Activated naive CD4-positive, alpha-beta T cell treated with anti-CD3 and anti-CD28 coated beads for 36 hours (primary cell): ENCODE results near the gene SNRNP70. TPM values are rescaled to one million over a fixed set of nuclear protein-coding genes. Genes with fewer than 3 reads are reported as not detected.

Source experiments
- CTCF ChIA-PET: fragments of 350-600 bp; sonication (Branson Sonifier 250); formaldehyde crosslinking; loops from one replicate; lab custom pipeline; 2021; ENCODE audit warnings: antibody characterized with exemption; lab: Charles Lee
- DNase-seq: peaks from one replicate; pipeline ENCODE4 v3.0.0-alpha.2; 2020
- H3K27ac Mint-ChIP-seq: one replicate; pipeline ENCODE4 v1.8.0; 2021; ENCODE audit warnings: mild to moderate bottlenecking, mixed read lengths
- H3K27me3 Mint-ChIP-seq: one replicate; pipeline ENCODE4 v1.8.0; 2021; ENCODE audit warnings: low read depth, mixed read lengths
- H3K36me3 Mint-ChIP-seq: one replicate; pipeline ENCODE4 v1.8.0; 2021; ENCODE audit warnings: low read depth, mixed read lengths
- H3K4me1 Mint-ChIP-seq: one replicate; pipeline ENCODE4 v1.8.0; 2021; ENCODE audit warnings: low read depth, mixed read lengths
- H3K4me3 Mint-ChIP-seq: one replicate; pipeline ENCODE4 v1.8.0; 2021; ENCODE audit warnings: mild to moderate bottlenecking, moderate library complexity, mixed read lengths
- H3K9me3 Mint-ChIP-seq: one replicate; pipeline ENCODE4 v1.8.0; 2021; ENCODE audit warnings: mixed read lengths
- intact Hi-C: fragments of 100-400 bp; cut with micrococcal nuclease; formaldehyde crosslinking; loops from one replicate; pipeline ENCODE4 v1.15.1; 2023
- total RNA-seq, 2 experiments: library from RNA; stranded (reverse); gene quantifications; one replicate each; pipeline ENCODE4 v1.2.3, GENCODE V29; 2021

Gene SNRNP70
- total RNA-seq, 2 experiments from 2014 or later: 163 to 166 TPM

DNA sequence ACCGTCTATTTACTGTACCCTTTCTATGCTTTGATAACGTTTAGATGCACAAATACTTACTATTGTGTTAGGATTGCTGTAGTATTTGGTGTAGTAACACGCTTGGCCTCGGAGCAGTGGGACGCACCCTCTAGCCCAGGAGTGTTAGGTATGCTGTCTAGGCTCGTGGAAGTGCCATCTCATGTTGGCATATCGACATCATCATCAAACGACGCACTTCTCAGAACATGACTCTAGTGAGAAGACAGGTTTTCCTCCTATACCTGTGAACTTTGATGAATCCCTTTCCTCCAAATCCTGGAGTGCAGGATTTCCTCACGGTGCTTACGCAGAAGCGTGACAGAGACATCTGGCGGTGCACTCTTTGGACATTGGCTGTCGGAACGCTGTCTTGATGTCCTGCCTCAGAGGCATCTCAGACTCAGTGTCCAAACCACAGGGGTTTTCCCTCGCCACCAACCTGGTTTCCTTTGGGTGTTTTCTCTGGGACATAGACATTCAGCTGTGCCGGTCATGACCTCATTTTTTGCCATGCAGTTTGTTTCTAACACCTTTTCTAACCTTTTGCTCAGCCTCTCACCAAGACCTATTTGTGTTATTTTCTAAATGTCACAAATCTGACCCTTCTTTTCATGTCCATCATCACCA is 6.3 kb downstream of the SNRNP70 start:
- DNase-seq: no peak
- H3K4me3 Mint-ChIP-seq: no peak overlapping the region
- no peaks in the 10 kb centered on the region for H3K9me3 Mint-ChIP-seq
- H3K4me1 Mint-ChIP-seq: peaks cover 40% of the 10 kb centered on the region
- peak overlapping the region; percentile 33 for H3K27ac Mint-ChIP-seq
- intact Hi-C loops: no loop called here
- H3K36me3 Mint-ChIP-seq: peaks cover 45% of the 10 kb centered on the region
- H3K27me3 Mint-ChIP-seq: no peaks in the 10 kb centered on the region
- CTCF ChIA-PET: no interaction called here

DNA sequence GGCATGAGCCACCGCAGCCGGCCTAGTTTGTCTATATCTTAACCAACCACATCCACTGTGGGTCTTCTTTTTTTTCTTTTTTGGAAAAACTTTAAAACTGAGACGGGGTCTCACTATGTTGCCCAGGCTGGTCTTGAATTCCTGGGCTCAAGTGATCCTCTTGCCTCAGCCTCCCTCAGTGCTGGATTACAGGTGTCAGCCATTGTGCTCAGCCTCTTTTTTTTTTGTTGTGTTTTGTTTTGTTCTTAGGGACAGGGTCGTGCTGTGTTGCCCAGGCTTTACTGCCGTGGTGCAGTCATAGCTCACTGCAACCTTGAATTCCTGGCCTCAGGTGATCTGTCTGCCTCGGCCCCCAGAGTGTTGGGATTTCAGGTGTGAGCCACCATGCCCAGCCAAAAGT is 7.4 kb downstream of the SNRNP70 start:
- peaks cover 38% of the 10 kb centered on the region for H3K36me3 Mint-ChIP-seq
- intact Hi-C loops: no loop called here
- H3K27me3 Mint-ChIP-seq: no peaks in the 10 kb centered on the region
- CTCF ChIA-PET: interaction anchor here (0.7 kb wide), 1 partner anchor 22 kb away, joined by 3 read pairs; no protein-coding TSS in a partner anchor
- peaks cover 29% of the 10 kb centered on the region for H3K4me1 Mint-ChIP-seq
- DNase-seq: no peak
- no peak overlapping the region for H3K27ac Mint-ChIP-seq
- no peaks in the 10 kb centered on the region for H3K9me3 Mint-ChIP-seq
- no peak overlapping the region for H3K4me3 Mint-ChIP-seq

DNA sequence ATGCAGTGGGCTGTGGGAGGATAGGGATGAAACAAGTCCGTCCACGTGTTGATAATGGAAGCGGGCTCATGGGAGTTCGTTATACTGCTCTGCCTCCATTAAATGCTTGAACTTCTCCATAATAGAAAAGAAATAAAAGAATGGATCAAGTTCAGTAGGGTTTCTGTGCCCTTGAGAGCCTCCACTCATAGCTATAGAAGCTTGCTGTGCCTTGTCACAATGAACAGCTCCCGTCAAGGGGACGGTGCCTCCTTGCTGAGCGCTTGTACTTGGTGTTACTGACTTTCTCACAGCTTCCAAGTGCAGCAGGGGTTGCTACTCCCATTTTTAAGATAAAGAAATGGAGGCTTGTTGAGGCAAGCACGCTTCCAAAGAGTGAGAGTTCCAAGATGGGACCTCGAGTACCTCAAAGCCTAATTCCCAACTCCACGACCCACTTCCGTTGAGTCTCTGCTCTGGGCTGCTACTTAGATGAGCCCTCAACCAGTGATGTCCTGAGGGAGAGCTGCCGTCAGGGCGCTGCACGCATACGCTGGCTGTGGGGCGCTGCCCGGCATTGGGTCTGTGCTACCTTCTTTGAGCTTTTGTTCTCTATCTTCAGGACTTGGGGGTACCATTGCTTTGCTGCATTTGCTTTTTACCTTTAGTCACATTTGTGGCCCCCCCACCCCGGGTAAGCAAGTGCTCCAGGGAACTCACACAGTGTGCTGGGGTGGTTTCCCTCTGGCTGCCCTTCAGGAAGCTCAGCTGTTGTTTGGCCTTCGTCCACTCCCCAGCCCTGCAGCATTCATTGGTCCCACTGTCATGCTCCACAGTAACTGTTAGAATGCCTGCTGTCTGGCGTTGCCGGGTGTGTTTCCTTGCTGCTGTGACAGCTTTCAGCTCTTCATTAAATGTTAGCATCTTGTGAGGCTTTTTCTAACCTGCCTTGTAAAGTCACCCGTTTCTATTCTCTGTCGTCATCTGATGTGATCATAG is 9.5 kb downstream of the SNRNP70 start:
- CTCF ChIA-PET: interaction anchor here (0.6 to 3.0 kb wide), 3 partner anchors 11 to 131 kb away, joined by 3 to 9 read pairs (median 3); no protein-coding TSS in a partner anchor
- Mint-ChIP-seq H3K27ac (no peak overlapping the region), H3K4me1 (peaks cover 21% of the 10 kb centered on the region), H3K27me3 (no peaks in the 10 kb centered on the region), H3K9me3 (no peaks in the 10 kb centered on the region), H3K36me3 (peaks cover 41% of the 10 kb centered on the region), H3K4me3 (no peak overlapping the region)
- DNase-seq: no peak
- intact Hi-C loops: no loop called here

DNA sequence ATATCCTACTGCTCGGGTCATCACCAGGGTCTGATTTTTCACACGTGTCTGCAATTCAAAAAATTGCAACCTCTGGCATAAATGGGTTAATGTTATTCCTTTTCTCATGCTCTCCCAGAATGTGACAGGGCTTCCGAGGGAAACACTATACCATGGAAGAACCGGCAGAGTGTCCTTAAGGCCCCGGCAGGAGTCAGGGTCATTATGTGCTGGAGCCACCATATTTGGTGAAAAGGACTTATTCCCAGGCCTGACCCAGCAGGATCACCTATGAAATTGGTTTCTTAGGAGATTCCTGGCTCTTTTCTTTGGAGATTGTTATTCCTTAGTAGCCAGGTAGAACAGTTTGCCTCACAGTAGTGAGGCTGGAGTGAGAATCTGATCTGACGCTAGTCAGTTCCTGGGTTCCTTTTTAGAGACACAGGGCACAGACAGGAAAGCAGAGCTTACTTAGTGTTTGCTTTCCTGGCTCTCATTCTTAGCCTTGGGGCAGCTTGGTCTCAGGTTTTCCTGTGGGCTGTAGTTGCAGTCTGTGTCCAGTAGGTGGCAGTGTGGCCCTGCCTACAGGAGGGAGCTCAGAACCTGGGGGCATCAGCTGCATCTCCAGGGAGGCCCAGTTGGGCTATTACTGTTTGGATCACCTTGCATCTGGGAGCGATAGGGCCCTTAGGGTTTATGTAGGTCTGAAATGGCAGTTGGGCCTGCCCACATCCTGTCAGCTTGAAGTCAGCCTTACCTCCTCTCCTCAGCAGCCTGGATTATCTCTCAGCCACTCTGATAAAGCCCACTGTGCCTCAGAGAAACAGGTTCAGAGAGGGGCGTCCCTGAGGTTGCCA is 12.4 kb downstream of the SNRNP70 start:
- DNase-seq: peak; percentile 78
- H3K4me3 Mint-ChIP-seq: no peak overlapping the region
- no peaks in the 10 kb centered on the region for H3K9me3 Mint-ChIP-seq
- H3K27me3 Mint-ChIP-seq: no peaks in the 10 kb centered on the region
- intact Hi-C loops: loop anchor here (1.0 kb wide), 2 partner anchors 49 to 102 kb away; no protein-coding TSS in a partner anchor
- H3K27ac Mint-ChIP-seq: no peak overlapping the region
- H3K36me3 Mint-ChIP-seq: peaks cover 25% of the 10 kb centered on the region
- peaks cover 4% of the 10 kb centered on the region for H3K4me1 Mint-ChIP-seq
- CTCF ChIA-PET: interaction anchor here (0.5 to 3.0 kb wide), 29 partner anchors 9 to 344 kb away, joined by 3 to 27 read pairs (median 4); partner anchors contain the start of gene LIN7B

DNA sequence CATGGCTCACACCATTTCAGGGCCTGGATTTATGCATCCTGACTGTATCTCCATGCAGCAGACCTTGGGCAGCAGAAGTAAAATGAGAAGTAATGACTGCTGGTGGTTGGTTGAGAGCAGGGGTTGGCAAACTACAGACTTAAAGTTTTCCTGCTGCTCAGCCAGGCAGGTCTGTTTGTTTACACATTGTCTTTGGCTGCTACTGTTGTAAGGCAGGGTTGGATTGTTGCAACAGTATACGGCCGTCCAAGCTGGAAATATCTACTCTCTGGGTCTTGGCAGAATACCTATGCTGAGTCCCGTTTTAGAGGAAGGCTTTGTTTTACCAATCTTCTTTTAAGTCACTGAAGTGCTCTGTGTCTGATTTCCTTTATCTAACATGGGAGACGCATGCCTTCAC is 13.5 kb downstream of the SNRNP70 start:
- DNase-seq: no peak
- Mint-ChIP-seq H3K36me3 (peaks cover 24% of the 10 kb centered on the region), H3K4me3 (no peak overlapping the region), H3K9me3 (no peaks in the 10 kb centered on the region), H3K4me1 (peaks cover 2% of the 10 kb centered on the region), H3K27ac (no peak overlapping the region), H3K27me3 (no peaks in the 10 kb centered on the region)
- CTCF ChIA-PET: interaction anchor here (0.8 to 3.0 kb wide), 12 partner anchors 8 to 202 kb away, joined by 3 to 27 read pairs (median 5); partner anchors contain the start of gene LIN7B
- intact Hi-C loops: no loop called here

DNA sequence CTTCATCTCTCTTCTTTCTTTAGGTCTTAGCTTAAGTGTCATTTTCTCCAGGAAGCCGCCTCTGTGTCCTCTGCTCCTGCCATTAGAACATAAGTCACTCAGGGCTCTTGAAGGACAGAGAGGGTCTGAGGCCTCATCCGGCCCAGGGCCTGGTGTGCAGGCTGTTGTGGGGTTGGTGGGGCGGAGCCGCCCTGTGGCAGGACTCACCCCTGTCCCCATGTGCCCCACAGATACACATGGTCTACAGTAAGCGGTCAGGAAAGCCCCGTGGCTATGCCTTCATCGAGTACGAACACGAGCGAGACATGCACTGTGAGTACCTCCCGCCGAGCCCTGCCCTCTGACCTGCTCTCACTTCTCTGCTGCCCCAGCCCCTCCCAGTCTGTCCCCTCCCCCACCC is 15.9 kb downstream of the SNRNP70 start:
- Mint-ChIP-seq H3K27me3 (no peaks in the 10 kb centered on the region), H3K27ac (no peak overlapping the region), H3K4me1 (no peaks in the 10 kb centered on the region), H3K9me3 (no peaks in the 10 kb centered on the region), H3K4me3 (no peak overlapping the region), H3K36me3 (peaks cover 30% of the 10 kb centered on the region)
- CTCF ChIA-PET: no interaction called here
- no peak for DNase-seq
- intact Hi-C loops: no loop called here

DNA sequence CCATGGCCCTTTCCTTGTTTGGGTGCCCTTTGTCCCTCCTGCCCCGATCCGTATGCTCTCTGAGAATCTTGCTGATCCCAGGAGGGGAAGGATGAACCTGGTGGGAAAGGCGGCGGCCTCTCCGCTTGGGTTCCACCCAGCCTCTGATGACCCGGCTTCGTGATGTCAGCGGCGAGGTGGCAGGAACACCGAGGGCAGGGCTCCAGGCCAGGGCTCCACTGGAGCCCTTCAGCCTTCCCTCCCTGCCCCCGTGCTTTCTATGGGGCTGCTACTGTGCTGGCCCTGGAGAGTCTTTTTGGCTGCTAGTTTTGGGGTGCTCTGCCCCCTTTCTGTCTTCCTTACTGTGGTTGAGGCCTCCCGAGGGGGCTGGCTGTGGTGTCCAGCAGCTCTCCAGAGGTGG is 17.1 kb downstream of the SNRNP70 start:
- CTCF ChIA-PET: no interaction called here
- Mint-ChIP-seq H3K4me1 (peaks cover 2% of the 10 kb centered on the region), H3K27ac (no peak overlapping the region), H3K27me3 (no peaks in the 10 kb centered on the region), H3K36me3 (peaks cover 38% of the 10 kb centered on the region), H3K9me3 (no peaks in the 10 kb centered on the region), H3K4me3 (no peak overlapping the region)
- intact Hi-C loops: no loop called here
- DNase-seq: no peak

DNA sequence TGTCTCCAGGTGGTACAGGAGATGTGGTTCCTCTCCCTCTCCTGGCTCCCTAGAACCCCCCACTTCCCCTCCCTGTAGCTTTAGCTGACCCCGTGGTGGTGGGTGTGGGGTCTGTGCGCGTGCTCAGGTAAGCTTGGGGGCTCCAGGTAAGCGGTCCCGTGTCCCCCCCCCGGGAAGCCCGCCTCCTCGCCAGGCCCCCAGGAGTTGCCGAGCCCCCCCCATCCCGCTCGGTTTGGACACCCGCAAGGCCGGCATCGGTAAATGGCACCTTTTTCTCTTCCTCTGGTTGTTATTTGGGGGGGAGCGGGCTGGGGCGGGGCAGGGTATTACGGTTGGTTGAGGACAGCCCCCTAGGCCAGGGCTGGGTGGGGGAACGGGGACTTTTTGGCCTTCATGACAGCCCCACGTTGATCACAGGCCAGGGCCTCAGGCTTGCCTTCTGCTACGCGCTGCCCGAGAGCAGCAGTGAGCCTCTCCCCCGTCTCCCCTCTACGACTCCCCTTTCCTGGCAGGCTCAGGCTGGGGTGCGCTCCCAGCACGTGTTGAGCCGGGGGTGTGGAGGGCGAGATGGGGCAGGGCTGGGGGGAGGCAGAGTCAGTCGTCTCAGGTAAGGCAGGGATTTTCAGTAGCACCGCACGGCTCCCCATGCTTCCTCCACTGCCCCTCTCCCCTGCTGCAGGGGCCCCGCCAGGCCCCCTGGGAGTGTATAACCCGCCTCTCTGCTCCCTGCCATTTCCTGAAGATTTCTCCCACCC is 18.3 kb downstream of the SNRNP70 start:
- no peak for DNase-seq
- CTCF ChIA-PET: interaction anchor here (1.0 kb wide), 1 partner anchor 10 kb away, joined by 3 read pairs; no protein-coding TSS in a partner anchor
- no peak overlapping the region for H3K27ac Mint-ChIP-seq
- intact Hi-C loops: no loop called here
- H3K4me3 Mint-ChIP-seq: no peak overlapping the region
- peaks cover 39% of the 10 kb centered on the region for H3K36me3 Mint-ChIP-seq
- peaks cover 2% of the 10 kb centered on the region for H3K4me1 Mint-ChIP-seq
- H3K27me3 Mint-ChIP-seq: no peaks in the 10 kb centered on the region
- no peaks in the 10 kb centered on the region for H3K9me3 Mint-ChIP-seq

DNA sequence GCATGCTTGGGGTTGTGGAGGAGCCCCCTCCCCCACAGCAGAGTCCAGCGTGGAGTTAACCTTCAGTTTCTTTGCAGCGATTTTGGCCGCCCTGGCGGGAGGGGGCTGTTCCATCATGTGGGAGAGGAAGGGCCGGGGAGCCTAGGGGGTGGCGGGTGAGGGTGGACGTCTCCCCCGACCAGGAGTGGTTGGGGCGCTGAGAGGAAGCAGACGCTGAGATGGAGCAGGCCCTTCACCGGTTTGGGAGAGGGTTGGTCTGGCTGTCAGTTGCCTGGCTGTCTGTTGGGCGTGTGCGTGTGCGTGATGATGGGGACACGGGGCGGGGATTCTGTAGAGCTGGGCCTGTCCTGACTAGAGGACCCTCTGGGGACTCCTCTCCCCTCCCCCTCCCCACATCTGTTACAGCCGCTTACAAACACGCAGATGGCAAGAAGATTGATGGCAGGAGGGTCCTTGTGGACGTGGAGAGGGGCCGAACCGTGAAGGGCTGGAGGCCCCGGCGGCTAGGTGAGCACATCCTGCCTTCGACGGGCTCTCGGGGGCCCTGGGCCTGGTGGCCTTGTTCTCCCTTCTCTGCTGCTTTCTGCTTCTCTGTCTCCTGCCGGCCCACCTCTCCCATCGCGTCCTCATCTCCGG is 19.1 kb downstream of the SNRNP70 start:
- Mint-ChIP-seq H3K27me3 (no peaks in the 10 kb centered on the region), H3K9me3 (no peaks in the 10 kb centered on the region), H3K36me3 (peaks cover 40% of the 10 kb centered on the region), H3K27ac (no peak overlapping the region), H3K4me1 (peaks cover 2% of the 10 kb centered on the region), H3K4me3 (no peak overlapping the region)
- CTCF ChIA-PET: interaction anchor here (1.1 to 2.1 kb wide), 3 partner anchors 11 to 111 kb away, joined by 3 to 16 read pairs (median 4); partner anchors contain the start of genes LIN7B and RUVBL2
- intact Hi-C loops: no loop called here
- no peak for DNase-seq

DNA sequence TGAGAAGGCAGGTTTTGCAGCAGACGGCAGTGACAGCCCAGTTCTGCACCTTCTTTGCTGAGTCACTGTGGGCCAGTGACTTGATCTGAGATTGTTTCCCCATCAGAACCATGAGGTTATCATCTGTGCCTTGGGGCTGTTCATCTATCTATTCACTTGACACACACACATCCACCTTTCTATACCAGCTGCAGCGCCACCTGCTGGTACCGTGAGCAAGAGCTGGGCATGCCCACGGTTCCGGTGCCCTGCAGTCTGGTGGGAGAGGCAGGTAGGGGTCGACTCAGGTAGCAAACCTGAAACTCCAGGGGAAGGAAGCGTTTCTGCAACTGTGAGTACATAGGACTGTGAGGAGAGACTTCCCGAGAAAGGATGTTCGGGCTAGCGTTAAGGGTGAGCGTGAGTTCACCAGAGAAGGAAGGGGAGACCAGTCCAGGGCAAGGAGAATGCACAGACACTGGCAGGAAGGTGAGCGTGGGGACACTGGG is 21.4 kb downstream of the SNRNP70 start:
- peaks cover 2% of the 10 kb centered on the region for H3K4me1 Mint-ChIP-seq
- H3K27ac Mint-ChIP-seq: no peak overlapping the region
- intact Hi-C loops: no loop called here
- H3K4me3 Mint-ChIP-seq: no peak overlapping the region
- H3K36me3 Mint-ChIP-seq: peaks cover 34% of the 10 kb centered on the region
- no peaks in the 10 kb centered on the region for H3K9me3 Mint-ChIP-seq
- CTCF ChIA-PET: interaction anchor here (0.6 to 2.2 kb wide), 12 partner anchors 8 to 122 kb away, joined by 3 to 10 read pairs (median 3); no protein-coding TSS in a partner anchor
- H3K27me3 Mint-ChIP-seq: no peaks in the 10 kb centered on the region
- DNase-seq: peak; percentile 73
